HG03571 (cell line): Measurements from ENCODE around the gene PARP11.
"Not testable (repeated sequence)": the region's sequence is repeated elsewhere in the genome, so short reads cannot be mapped to it uniquely, and the experiment has no call there.

ENCODE experiments used
- ATAC-seq: cut with Tn5 transposase; IDR thresholded peaks from one replicate; pipeline ENCODE4 v1.9.1; 2021; ENCODE audit not compliant: unreplicated experiment

PARP11 gene

DNA sequence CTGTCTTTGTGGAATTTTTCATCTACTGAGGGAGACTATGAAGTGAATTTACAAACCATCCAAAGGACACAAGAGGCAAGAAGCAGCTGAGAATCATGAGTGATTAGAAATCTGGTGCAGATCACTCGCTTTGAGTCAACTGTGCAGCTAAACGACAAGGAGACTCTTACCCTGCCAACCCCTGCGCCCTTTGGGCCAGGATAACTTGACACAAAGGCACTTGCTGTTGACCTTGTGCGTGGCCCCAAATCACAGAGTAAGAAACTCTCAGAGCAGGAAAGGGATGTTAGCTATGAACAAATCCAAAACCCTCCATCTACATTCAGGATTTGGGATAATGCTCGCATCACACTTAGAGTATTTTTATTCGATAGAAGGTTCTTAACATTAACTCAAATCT is 11.5 kb upstream of the PARP11 start:
- ATAC-seq: no peak

DNA sequence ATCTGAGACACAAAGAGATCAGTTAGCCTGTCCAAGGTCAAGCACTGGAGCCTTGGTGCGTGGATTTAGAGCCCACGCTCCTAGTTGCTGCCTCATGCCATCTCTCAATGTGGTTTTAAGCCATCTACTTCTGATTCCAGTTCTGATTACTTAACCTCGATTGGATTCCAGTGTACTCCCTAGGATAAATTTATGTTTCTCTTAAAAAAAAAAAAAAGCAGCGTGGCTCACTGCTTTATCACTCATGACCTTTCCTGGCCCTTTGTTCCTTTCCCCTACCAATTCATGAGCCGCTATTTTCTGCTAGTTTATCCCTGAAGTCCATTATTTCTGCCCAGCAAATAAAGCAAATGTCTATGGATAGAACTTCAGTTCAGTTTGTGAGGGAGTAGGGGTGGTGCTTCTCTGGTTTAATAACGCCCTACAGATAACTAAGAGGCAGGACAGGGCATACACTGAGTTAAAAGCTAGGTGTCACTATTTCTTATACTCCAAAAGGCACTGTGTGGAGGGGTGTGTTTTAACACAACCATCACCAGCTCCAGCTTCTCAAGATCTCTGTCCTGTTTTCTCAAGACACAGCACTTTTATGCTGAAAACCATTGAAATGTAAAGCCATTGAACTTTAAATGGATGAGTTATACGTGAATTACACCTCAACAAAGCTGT is 9.8 kb upstream of the PARP11 start:
- no peak for ATAC-seq

DNA sequence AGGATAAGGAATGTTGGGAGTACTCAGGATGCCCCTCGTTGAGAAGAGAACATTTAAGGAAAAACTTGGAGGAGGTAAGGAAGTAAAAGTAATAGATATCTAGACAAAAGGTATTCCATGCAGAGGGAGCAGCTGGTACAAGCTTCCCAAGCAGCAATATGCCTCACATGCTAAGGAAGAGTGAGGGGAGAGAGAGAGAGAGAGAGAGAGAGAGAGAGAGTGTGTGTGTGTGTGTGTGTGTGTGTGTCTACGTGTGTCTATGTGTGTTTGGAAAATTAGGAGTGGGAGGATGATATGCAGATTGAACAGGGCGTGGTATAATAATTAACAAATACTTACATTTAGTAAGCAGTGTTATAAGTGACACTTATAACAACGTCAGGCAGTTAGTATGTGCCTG is 9.2 kb upstream of the PARP11 start:
- ATAC-seq: no peak

DNA sequence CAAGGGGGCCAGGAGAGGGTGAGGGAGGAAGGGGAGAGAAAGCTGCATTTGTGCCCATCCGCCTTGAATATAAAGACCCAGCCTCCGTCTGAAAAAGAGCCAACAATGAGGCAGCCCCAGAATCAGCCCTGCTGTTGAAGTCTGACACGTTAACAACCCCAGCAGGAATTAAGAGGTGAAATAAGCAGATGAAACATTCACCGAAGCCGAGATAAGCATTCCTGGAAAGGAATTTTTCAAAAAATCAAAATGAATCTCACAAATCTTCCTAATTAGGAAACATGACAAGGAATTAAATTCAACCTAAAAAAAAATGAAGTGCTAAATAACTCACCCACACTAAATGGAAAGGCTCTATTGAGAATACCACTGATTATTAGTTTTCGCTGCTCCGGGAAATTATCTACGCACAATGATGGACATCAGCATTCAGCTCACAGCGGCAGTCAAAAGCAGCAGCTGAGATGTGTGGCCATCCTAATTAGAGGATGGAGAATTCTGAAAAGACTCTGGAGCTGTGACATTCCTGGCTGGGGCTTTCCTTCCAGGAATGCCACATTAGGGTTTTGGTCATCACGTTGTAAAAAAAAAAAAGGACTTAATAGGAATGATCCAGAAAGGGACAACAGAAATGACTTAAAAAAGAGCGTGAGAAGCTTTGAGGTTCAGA is 8.2 kb upstream of the PARP11 start:
- no peak for ATAC-seq

DNA sequence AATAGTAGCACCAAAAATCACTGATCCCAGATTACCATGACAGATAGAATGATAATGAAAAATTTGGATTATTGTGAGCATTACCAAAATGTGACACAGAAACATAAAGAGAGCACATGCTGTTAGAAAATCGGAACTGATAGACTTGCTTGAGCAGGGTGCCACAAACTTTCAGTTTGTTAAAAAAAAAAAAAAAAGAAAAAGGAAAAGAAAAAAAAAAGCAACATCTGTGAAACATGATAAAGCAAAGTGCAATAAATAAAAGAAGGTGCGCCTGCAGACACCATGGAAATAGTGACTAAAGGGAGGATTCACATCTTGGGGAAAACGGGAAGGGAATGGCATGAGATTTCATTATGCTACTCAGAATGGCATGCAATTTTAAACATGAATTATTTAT is 6.6 kb upstream of the PARP11 start:
- no peak for ATAC-seq

DNA sequence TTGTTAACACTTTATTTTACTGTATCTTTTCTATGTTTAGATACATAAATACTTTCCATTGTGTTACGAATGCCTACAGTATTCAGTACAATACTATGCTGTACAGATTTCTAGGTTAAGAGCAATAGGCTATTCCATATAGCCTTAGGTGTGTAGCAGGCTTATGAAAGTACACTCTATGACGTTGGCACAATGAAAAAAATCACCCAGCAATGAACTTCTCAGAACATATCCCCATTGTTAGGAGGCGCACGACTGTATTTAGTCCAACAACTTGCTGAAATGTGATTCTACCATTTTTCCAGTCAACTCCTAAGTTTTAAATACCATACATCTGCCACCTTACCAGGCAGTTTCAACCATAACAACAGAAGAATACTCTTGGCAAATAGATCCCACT is 1.8 kb downstream of the PARP11 start:
- ATAC-seq: no peak

DNA sequence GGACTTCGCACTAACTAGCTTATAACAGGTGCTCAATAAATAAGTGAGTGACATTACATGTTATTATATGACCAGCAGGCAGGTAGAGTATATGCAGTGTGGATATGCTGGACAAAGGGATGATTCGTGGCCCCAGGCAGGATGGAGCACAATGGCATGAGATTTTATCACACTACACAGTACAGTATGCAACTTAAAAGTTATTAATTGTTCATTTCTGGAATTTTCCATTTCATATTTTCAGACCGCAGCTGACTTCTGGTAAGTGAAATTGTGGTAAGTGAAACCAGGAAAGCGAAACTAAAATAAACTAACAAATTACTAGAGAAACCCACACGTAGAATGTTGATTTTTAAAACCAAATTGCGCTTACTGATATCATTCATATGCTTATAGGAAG is 3.3 kb downstream of the PARP11 start:
- ATAC-seq: no peak

DNA sequence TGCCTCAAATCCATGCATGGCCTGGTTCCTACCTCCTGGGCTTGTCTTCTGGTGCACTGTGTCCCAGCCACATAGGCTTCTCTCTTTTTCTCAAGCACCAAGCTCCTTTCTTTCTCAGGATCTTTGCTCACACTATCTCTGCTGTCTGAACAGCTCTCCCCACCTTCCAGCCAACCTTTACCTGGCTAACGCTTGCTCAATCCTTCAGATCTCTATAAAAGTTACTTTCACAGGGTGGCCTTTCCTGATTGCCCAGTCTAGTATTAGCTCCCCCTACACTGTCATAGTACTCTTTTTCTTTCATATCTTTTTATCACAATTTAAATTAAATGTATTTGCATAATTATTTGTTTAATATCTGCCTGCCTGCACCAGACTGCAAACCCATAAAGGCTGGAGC is 3.8 kb downstream of the PARP11 start:
- no peak for ATAC-seq

DNA sequence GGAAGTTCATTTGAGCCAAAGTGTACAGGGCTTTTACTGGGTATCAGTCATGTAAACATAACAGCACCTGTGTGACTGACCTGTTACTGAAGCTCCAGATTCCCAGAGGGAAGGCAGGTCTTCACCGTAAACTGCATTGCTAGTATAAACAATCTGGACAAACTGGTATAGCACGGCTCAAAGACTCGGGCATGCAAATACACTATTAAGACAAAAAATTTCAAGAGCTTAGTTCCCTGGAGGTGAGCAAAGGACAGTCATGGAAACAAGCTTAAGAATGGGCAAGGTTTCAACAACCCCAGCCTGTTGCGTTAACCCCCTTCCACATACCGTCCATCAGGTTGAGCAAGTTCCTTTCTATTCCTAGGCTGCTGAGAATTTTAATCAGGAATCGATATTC is 9.4 kb downstream of the PARP11 start:
- ATAC-seq: no peak

DNA sequence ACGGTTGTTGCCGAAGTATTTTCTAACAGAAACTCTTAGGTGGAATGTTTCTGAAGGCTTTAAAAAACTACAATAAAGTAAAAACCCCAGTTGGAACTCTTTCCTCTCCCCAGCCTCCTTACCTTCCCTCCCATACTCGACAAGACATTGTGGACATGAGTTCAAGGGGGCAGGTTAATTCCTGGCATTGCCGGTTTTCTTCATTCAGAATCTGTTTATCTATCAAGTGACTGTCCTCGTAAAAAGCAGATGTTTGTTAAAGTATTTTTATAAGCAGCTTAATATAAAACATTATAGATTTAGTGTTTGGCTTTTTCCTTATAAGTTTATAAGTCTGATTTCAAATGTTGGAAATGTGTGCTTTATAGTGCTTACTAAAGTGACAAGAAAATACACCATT is 30.7 kb downstream of the PARP11 start:
- ATAC-seq: no peak

DNA sequence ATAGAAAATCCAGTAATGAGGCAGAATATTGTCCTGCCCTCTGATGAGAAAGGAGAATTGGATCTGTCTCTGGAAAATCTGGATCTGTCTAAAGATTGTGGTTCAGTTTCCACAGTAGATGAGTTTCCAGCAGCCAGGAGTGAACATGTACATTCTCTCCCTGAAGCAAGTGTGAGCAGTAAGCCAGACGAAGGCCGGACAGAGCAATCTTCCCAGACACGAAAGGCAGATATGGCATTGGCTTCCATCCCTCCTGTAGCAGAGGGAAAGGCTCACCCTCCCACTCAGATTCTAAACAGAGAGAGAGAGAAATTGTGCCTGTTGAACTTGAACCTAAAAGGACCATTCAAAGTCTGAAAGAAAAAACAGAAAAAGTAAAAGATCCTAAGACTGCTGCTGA is 31.4 kb downstream of the PARP11 start:
- ATAC-seq: no peak

DNA sequence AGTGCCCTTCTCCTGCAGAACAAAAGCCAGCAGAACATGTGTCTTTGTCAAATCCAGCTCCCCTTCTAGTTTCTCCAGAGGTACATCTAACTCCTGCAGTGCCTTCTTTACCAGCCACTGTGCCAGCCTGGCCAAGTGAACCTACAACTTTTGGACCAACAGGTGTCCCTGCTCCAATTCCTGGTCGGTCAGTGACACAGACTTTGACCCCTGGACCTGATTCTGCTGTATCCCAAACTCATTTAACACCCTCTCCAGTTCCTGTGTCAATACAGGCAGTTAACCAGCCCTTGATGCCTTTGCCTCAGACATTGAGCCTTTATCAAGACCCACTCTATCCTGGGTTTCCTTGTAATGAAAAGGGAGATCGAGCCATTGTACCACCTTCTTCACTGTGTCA is 32.4 kb downstream of the PARP11 start:
- ATAC-seq: not testable (repeated sequence)

DNA sequence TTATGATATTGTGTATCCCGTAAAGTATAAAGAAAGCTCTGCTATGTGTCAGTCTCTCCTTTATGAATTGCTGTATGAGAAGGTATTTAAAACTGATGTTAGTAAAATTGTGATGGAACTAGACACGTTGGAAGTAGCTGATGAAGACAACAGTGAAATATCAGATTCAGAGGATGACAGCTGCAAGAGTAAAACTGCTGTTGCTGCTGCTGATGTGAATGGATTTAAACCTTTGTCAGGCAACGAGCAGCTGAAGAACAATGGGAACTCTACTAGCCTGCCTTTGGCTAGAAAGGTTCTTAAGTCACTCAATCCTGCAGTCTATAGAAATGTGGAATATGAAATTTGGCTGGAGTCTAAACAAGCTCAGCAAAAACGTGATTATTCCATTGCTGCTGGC is 33.5 kb downstream of the PARP11 start:
- not testable (repeated sequence) for ATAC-seq

DNA sequence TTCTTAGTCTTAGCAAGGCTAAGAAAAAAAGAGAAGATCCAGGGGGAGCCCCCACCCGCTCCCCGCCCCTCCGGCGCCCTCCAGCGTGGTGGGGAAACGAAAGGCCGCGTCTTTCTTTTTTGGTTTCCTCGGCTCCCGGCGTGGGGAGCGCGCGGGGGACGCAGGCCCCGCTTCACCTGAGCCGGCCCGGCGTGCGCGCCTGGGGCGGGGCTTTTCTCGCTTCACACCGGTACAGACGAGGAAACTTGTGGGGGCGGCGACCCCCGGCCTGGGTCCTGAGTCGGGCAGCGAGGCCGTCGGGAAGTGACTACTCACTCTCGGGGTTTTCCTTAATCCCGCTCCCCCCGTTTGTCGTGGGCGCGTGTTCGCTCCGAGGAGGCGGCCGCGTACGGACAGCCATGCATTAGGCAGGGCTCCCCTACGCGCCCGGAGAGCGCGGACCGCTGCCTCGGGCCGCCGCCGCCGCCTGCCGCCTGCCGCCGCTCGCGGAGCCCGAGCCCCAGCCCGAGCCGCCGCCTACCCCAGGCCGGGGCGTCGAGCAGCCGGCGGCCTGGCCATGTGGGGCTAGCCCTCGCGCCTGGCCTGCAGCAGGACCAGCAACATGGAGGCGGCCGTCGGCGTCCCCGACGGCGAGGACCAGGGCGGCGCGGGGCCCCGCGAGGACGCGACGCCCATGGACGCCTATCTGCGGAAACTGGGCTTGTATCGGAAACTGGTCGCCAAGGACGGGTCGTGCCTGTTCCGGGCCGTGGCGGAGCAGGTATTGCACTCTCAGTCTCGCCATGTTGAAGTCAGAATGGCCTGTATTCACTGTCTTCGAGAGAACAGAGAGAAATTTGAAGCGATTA is 34.3 kb downstream of the PARP11 start:
- ATAC-seq: not testable (repeated sequence)

DNA sequence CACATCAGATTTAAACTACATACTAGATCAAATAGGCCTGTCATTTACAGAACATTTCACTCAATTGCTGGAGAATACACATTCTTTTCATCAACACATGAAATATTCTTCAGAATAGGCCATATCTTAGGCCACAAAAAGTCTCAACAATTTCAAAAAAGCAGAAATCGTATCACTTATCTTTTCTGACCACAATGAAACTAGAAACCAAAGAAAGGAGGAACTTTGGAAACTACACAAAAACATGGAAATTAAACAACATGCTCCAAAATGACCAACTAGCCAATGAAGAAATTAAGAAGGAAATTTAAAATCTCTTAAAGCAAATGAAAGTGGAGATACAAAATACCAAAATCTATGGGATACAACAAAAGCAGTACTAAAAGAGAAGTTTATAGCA is 35.1 kb downstream of the PARP11 start:
- ATAC-seq: no peak

DNA sequence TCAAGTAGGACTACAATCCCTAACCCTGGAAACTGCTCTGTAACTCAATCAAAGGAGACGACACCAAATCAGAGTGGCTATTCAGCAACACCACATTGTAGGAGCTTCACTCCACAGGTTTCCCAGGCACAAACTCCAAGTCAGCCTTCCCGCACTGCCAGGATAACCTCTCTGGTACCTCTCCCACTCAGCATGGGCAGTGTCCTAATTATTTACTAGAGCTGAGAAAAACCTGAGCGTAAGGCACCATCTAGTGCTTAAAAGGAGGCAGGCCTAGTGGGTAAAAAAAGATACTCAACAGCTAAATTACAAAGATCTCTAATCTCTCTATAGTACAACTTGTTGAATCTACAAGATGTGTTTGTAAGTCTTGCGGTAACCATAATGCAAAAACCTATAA is 36.1 kb downstream of the PARP11 start:
- ATAC-seq: no peak

DNA sequence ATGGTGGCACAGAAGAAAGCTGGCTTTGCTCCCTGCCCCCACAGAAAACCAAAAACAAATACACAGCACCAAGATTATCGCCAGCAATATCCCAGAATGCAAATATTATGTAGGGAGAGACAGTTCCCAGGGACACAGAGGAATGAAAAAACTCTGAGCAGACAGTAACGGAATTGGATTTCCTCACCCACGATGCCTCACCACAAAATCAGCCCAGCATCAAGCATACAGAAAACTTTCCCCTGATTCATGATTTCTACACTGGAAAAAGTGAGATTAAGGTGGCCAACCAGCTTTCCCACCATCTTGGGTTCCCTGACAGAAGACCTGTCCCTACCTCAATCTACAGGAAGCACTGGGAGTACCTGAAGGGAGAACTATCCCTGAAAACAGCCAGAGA is 36.6 kb downstream of the PARP11 start:
- ATAC-seq: no peak

DNA sequence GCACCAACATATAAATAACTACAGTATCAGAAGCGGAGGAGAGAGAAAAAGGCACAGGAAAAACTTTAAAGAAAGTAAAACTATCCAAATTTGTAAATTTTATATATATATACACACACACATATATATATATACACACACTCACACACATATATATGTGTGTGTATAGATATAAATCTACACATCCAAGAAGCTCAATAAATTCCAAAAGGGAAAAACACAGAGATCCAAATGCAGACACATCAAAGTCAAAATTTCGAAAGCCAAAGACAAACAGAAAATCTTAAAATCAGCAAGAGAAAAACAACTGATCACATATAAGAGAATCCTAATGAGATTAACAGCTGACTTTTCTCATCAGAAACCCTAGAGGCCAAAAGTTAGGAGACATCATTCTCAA is 37.3 kb downstream of the PARP11 start:
- no peak for ATAC-seq

DNA sequence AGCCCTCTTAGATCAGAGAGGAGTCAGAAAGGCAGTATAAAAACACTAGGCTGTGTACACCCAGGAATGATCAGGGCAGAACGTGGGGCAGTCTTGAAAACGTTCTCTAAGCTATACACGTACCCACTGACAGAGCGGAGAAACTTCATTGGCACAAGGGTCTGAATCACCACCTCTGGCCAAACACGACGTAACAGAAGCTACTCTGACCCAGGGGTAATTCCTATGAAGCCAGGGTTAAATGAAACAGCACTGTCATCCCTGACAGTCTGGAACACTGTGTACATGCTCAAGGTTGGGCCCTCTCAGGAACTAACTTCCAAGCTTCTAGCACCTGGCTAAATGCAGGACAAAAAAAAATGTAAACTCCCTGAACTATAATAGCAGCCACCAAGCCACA is 38.4 kb downstream of the PARP11 start:
- ATAC-seq: no peak

DNA sequence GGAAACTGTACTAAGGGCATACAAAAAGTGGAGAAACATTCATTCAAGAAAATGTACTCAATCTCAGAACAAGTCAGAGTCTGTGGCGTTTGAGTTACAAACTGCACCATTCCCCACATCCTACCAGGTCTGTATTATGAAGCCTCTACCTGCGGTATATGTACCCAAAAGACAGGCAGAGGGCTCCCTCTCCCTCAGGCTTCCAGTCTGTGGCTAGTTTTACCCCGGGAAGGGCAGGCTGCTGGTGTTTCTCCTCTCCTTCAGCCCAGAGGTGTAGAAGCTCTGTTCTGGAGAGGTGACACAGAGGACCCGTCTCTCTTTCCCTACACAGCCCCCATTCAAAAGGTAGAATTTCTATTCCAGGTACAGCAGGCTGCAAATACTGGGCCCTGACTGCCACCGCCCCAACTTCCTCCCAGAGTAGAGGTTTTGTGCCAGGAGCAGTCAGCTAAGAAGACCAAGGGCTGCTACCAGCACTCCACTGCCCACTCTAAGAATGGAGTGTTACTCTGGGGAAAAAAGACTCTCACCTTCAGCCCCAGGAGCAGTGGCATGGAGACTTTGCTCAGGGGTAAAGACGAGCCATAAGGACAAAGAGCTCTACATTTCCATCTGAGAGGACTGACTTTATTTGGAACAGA is 39.4 kb downstream of the PARP11 start:
- no peak for ATAC-seq

DNA sequence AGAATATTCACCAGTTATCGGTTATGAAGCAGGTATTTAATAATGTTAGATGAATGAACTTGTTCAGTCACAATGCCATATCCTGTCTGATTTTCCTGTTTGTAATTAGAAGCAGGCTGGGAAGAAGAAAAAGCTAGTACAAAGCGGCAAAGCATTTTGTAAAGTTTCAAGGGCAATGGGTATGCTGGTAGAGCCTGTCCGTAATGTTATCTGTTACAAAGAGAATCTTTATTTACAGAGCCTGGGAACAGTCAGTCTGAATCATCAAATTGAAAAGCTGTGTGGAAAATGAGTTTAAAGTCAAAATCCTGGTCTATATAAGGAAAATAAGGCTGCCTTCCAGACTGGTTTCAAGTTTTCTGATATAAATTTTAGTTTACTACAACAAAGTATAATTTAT is 40.5 kb downstream of the PARP11 start:
- no peak for ATAC-seq

DNA sequence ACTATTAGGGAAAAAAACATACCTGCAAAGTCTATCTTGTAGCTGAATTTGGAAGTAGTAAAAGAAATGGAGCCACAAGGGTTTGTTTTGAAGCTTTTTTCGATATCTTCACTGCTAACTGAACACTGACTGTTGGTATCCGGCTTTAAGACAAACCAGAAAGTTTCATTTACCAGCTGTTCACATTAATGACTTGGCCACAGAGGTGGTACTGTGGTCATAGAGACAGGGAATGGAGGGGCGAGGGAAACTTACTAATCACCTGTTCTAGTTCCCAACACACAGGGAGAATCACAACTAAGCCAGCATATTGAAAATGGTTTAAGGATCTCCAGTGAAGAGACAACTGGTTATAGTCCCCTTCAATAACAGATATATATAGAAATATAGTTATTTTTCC is 44.3 kb downstream of the PARP11 start:
- ATAC-seq: no peak
